Endothelial cell (in vitro differentiated cells): ENCODE data around the gene ADAMTSL1. TPM values are rescaled to one million over a fixed set of nuclear protein-coding genes. Genes with fewer than 3 reads are reported as not detected.

Experiments
- DNase-seq: peaks from one replicate; pipeline ENCODE4 v3.0.0; 2021; ENCODE audit warnings: low spot score
- H3K27ac Mint-ChIP-seq: one replicate; pipeline ENCODE4 v1.8.0; 2021; ENCODE audit warnings: mixed read lengths, inconsistent platforms; ENCODE audit not compliant: unreplicated experiment
- H3K27me3 Mint-ChIP-seq: one replicate; pipeline ENCODE4 v1.8.0; 2021; ENCODE audit warnings: mild to moderate bottlenecking, moderate library complexity, mixed read lengths, inconsistent platforms; ENCODE audit not compliant: unreplicated experiment
- H3K36me3 Mint-ChIP-seq: one replicate; pipeline ENCODE4 v1.8.0; 2021; ENCODE audit warnings: mild to moderate bottlenecking, low read depth, mixed read lengths, inconsistent platforms; ENCODE audit not compliant: unreplicated experiment
- H3K4me1 Mint-ChIP-seq: one replicate; pipeline ENCODE4 v1.8.0; 2021; ENCODE audit warnings: mild to moderate bottlenecking, mixed read lengths, inconsistent platforms; ENCODE audit not compliant: unreplicated experiment
- H3K4me3 Mint-ChIP-seq: one replicate; pipeline ENCODE4 v1.8.0; 2021; ENCODE audit warnings: mild to moderate bottlenecking, mixed read lengths, inconsistent platforms; ENCODE audit not compliant: unreplicated experiment
- H3K9me3 Mint-ChIP-seq: one replicate; pipeline ENCODE4 v1.8.0; 2021; ENCODE audit warnings: mixed read lengths, inconsistent platforms; ENCODE audit not compliant: unreplicated experiment
- CTCF ChIP-seq: fragments of 200-600 bp; sonication (generic); IDR thresholded peaks from one replicate; pipeline ENCODE4 v1.5.0; 2021; ENCODE audit warnings: antibody characterized with exemption; ENCODE audit not compliant: unreplicated experiment
- total RNA-seq: library from RNA; stranded (reverse); fragmentation: NEBNext Ultra II Directional; extraction: Animal tissue kit (Norgen Biotek cat#: 25700); gene quantifications from one replicate; pipeline ENCODE4 v1.2.1, GENCODE V29; 2021; ENCODE audit not compliant: unreplicated experiment

ADAMTSL1 gene
- total RNA-seq, 1 donor from 2014 or later = 18.2 TPM

GRCh38 chr9:18694959-18695668 is 221.2 kb downstream of the ADAMTSL1 start:
- peaks cover 15% of the 10 kb centered on the region for H3K9me3 Mint-ChIP-seq

GRCh38 chr9:18698992-18699391 is 225.0 kb downstream of the ADAMTSL1 start:
- no peak for TF ChIP-seq CTCF
- Mint-ChIP-seq H3K27me3 (peaks cover 3% of the 10 kb centered on the region), H3K4me1 (no peaks in the 10 kb centered on the region), H3K4me3 (no peak overlapping the region), H3K27ac (no peak overlapping the region), H3K9me3 (peaks cover 11% of the 10 kb centered on the region), H3K36me3 (peaks cover 27% of the 10 kb centered on the region)
- no peak for DNase-seq

More at GRCh38 chr9:18694959-18695668, 221.2 kb downstream of the ADAMTSL1 start:
- no peak for TF ChIP-seq CTCF
- Mint-ChIP-seq H3K27ac (no peak overlapping the region), H3K4me1 (no peaks in the 10 kb centered on the region), H3K4me3 (peak overlapping the region; percentile 47), H3K36me3 (peaks cover 24% of the 10 kb centered on the region), H3K27me3 (no peaks in the 10 kb centered on the region)
- no peak for DNase-seq

GRCh38 chr9:18699764-18700163 is 225.8 kb downstream of the ADAMTSL1 start:
- Mint-ChIP-seq H3K27me3 (peaks cover 3% of the 10 kb centered on the region), H3K9me3 (peaks cover 6% of the 10 kb centered on the region), H3K4me3 (no peak overlapping the region), H3K36me3 (peaks cover 21% of the 10 kb centered on the region), H3K4me1 (no peaks in the 10 kb centered on the region), H3K27ac (no peak overlapping the region)
- DNase-seq = no peak
- TF ChIP-seq CTCF = no peak

- no peak overlapping the region for H3K4me3 Mint-ChIP-seq
- no peaks in the 10 kb centered on the region for H3K4me1 Mint-ChIP-seq
- H3K9me3 Mint-ChIP-seq = peaks cover under 1% of the 10 kb centered on the region
- H3K27me3 Mint-ChIP-seq = peaks cover 3% of the 10 kb centered on the region
- TF ChIP-seq CTCF = no peak
- no peak for DNase-seq
- H3K36me3 Mint-ChIP-seq = peaks cover 15% of the 10 kb centered on the region
- no peak overlapping the region for H3K27ac Mint-ChIP-seq
These were observed 226.8 kb downstream of the ADAMTSL1 start for GRCh38 chr9:18700714-18701113.

- Mint-ChIP-seq H3K9me3 (no peaks in the 10 kb centered on the region), H3K27me3 (peaks cover 3% of the 10 kb centered on the region), H3K27ac (no peak overlapping the region), H3K4me1 (no peaks in the 10 kb centered on the region), H3K4me3 (no peak overlapping the region), H3K36me3 (peaks cover 7% of the 10 kb centered on the region)
- no peak for TF ChIP-seq CTCF
- no peak for DNase-seq
These were observed 229.4 kb downstream of the ADAMTSL1 start for GRCh38 chr9:18703151-18703900.
